Heart right ventricle (tissue), 16 donors: Measurements from ENCODE around the gene MON1A. TPM values are rescaled to one million over a fixed set of nuclear protein-coding genes. Genes with fewer than 3 reads are reported as not detected.

Experiments used
- ATAC-seq, 8 donors: fragments of 200-7000 bp; cut with Tn5 transposase; one replicate each; pipeline ENCODE4 v1.9.1; 2020; ENCODE audit warnings: mild to moderate bottlenecking in 8 of 8, moderate library complexity in 8 of 8, moderate number of reproducible peaks in 1 of 8
- DNase-seq, 2 donors: peaks; one replicate each; pipeline ENCODE4 v3.0.0-alpha.2; 2020
- H3K27ac ChIP-seq, 10 donors: fragments of 200-600 bp; sonication (generic) in 2 of 10; one replicate each; pipeline versions ENCODE4 v1.5.0 to v1.8.0; 2020 to 2022; ENCODE audit warnings: mild to moderate bottlenecking in 3 of 10
- H3K27me3 ChIP-seq, 7 donors: fragments of 200-600 bp; one replicate each; pipeline ENCODE4 v1.8.0; 2021 to 2022; ENCODE audit warnings: mild to moderate bottlenecking in 2 of 7
- H3K36me3 ChIP-seq, 9 donors: fragments of 200-600 bp; sonication (generic) in 1 of 9; one replicate each; pipeline versions ENCODE4 v1.5.0 to v1.8.0; 2020 to 2022; ENCODE audit warnings: mild to moderate bottlenecking in 2 of 9
- H3K4me1 ChIP-seq, 9 donors: fragments of 200-600 bp; sonication (generic) in 1 of 9; one replicate each; pipeline versions ENCODE4 v1.5.0 to v1.8.0; 2020 to 2022; ENCODE audit warnings: mild to moderate bottlenecking in 4 of 9
- H3K4me3 ChIP-seq, 10 donors: fragments of 200-600 bp; sonication (generic) in 2 of 10; one replicate each; pipeline versions ENCODE4 v1.5.0 to v1.8.0; 2020 to 2022; ENCODE audit warnings: mild to moderate bottlenecking in 7 of 10, moderate library complexity in 2 of 10
- H3K9me3 ChIP-seq, 11 donors: fragments of 200-600 bp in 10 of 11; sonication (generic) in 2 of 11; one replicate each; pipeline versions ENCODE4 v1.5.0 to v1.8.0; 2013 to 2022; ENCODE audit warnings: mild to moderate bottlenecking in 2 of 11, control low read depth in 1 of 11, moderate library complexity in 1 of 11
- WGBS, 2 donors: extraction: QIAGEN DNeasy Blood & Tissue Kit; methylation state at CpG; one replicate each; pipeline ENCODE4 v1.1.7; 2013; ENCODE audit warnings: inconsistent platforms in 1 of 2; 5-methylcytosine and 5-hydroxymethylcytosine counted together
- intact Hi-C, 10 donors: fragments of 100-400 bp; cut with DNase I; formaldehyde crosslinking; loops; one replicate each; pipeline versions ENCODE4 v1.11.1 to v1.14.2; 2022
- polyA plus RNA-seq, 2 donors: library from polyadenylated mRNA; stranded (reverse); fragments of 200-250 nt; gene quantifications; one replicate each; pipeline ENCODE4 v1.2.3, GENCODE V29; 2013
- total RNA-seq, 10 donors: library from RNA; stranded (reverse); fragmentation: NEBNext Ultra II Directional in 3 of 10; extraction: Animal tissue kit (Norgen Biotek cat#: 25700) in 3 of 10; gene quantifications; one replicate each; pipeline versions ENCODE4 v1.2.1 to v1.2.4, GENCODE V29; 2021 to 2023
- TF ChIP-seq, protein P1 (sequence below), 9 donors: fragments of 200-600 bp; sonication (generic) in 2 of 9; IDR thresholded peaks; one replicate each; pipeline versions ENCODE4 v1.5.0 to v1.8.0; 2021 to 2022; ENCODE audit warnings: antibody characterized with exemption in 9 of 9, mild to moderate bottlenecking in 5 of 9, moderate library complexity in 1 of 9
- donor health status: Arrhythmogenic right ventricular cardiomyopathy.
- donor health status: ischemic (EF 13 %, LVEDD 7.1; RV severe dilation, severe dysfunction).
- donor health status: healthy with polysubstance abuse.
- donor health status: DM: no; HTN: yes; CAD: no.
- donor health status: DM: no; HTN: no; CAD: no.
- donor health status: ischemic (EF 25% LVEDD 6.9; RV normal size, moderate dysfunction).
- donor health status: ischemic (EF 25% LVEDD 5.7; RV mildly dilated, moderate dysfunction).
- donor health status: healthy.
- donor health status: DM: yes; HTN: yes; CAD: no.
- donor health status: Ischemic cardiomyopathy.
- donor health status: ischemic (EF 35%, LVEDD 5.7; RV mildly dilated, moderate dysfunction).
- donor health status: nonischemic (EF 11% LVEDD 7.7; RV severe dilation, severe dysfunction).
- donor health status: DM: yes; HTN: yes; CAD: no.
- donor health status: PGD.
- donor health status: ischemic (EF 29% LVEDD 5.4; RV normal size, mild dysfunction).
- donor health status: nonischemic (EF 23%, LVEDD 6.1; RV moderate dilation, normal function).

Gene MON1A
- total and polyA plus RNA-seq, 12 donors: 5.3 to 10.6 (median 6.7) TPM

DNA sequence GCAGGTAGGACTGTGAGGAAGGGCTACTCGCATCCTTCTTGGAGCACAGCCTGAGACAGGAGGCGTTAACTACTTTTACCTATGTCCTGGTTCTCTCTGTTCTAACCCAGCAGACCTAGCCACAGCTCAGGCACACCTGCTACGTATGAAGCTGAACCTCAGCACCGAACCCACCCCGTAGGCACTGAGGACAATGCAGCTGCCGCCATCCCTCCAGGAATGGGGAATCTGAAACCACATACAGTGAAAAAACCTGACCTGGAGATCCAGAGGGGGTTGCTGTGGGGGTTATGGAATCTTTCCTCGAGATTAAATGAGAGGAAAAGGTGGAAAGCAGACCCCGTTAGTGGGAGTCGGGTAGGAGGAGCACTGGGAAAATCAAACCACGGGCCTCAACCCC lies 40.3 kb downstream of the MON1A start:
- Histone ChIP-seq H3K4me1 (peaks cover 0 to 6% (median 0%) of the 10 kb centered on the region in 9 donors), H3K9me3 (no peaks in the 10 kb centered on the region), H3K4me3 (no peak overlapping the region), H3K27ac (no peak overlapping the region), H3K27me3 (no peaks in the 10 kb centered on the region), H3K36me3 (no peaks in the 10 kb centered on the region)
- DNase-seq: no peak
- 83 to 84% methylated on average over 10 of the region's 10 CpGs for WGBS, 2 donors
- no peak for ATAC-seq
- intact Hi-C loops: no loop called here
- TF ChIP-seq, protein P1, sequence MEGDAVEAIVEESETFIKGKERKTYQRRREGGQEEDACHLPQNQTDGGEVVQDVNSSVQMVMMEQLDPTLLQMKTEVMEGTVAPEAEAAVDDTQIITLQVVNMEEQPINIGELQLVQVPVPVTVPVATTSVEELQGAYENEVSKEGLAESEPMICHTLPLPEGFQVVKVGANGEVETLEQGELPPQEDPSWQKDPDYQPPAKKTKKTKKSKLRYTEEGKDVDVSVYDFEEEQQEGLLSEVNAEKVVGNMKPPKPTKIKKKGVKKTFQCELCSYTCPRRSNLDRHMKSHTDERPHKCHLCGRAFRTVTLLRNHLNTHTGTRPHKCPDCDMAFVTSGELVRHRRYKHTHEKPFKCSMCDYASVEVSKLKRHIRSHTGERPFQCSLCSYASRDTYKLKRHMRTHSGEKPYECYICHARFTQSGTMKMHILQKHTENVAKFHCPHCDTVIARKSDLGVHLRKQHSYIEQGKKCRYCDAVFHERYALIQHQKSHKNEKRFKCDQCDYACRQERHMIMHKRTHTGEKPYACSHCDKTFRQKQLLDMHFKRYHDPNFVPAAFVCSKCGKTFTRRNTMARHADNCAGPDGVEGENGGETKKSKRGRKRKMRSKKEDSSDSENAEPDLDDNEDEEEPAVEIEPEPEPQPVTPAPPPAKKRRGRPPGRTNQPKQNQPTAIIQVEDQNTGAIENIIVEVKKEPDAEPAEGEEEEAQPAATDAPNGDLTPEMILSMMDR (IDR thresholded peaks at IDR 0.05): no peak

DNA sequence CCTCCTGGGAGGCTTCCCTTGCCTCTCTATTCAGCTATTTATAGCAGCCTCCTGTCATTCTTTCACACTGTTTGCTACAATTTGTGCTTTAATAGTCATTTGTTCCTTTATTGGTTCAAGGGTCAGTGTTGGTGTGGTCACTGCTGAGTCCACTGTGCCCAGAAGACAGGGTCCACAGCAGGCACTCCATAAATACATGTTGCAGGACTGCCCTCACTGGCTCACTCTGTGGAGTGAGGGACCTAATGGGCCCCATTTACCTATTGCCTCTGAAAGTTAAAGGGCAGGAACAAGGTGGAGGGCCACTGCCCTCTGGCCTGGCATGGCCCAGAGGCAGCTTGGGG lies 42.7 kb downstream of the MON1A start:
- Histone ChIP-seq H3K27me3 (no peaks in the 10 kb centered on the region), H3K9me3 (no peaks in the 10 kb centered on the region), H3K27ac (no peak overlapping the region), H3K4me3 (no peak overlapping the region), H3K36me3 (no peaks in the 10 kb centered on the region), H3K4me1 (peaks cover 6 to 16% (median 8%) of the 10 kb centered on the region in 9 donors)
- DNase-seq (no peak), ATAC-seq (no peak)
- intact Hi-C loops: no loop called here
- TF ChIP-seq, protein P1 (IDR thresholded peaks at IDR 0.05): no peak

DNA sequence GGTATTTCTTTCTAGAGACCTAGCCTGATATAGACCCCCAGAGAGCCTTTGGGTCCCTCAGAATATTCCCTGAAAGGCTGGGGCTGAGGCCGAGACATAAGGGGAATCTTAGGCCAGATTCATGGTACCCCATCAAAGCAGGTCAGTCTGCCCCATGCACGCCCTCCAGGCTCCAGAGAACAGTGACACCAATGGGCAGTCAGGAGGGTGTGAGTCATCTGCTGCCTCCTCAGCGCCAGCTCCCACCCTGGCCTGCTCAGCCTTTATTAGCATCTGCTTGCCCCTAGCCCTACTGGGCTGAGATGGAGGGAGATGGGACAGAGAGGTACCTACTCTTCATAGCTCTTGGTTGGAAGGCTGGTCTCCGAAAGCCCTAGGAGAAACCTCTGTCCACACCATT lies 45.6 kb downstream of the MON1A start:
- no peak for DNase-seq
- no peaks in the 10 kb centered on the region for H3K27me3 ChIP-seq
- H3K9me3 ChIP-seq: no peaks in the 10 kb centered on the region
- intact Hi-C loops: no loop called here
- ATAC-seq: no peak
- TF ChIP-seq, protein P1 (IDR thresholded peaks at IDR 0.05): no peak
- H3K27ac ChIP-seq: no peak overlapping the region
- no peak overlapping the region for H3K4me3 ChIP-seq
- H3K4me1 ChIP-seq: peaks cover 10 to 34% (median 24%) of the 10 kb centered on the region in 9 donors
- 84 to 95% methylated on average over 4 of the region's 4 CpGs for WGBS, 2 donors
- no peaks in the 10 kb centered on the region for H3K36me3 ChIP-seq

DNA sequence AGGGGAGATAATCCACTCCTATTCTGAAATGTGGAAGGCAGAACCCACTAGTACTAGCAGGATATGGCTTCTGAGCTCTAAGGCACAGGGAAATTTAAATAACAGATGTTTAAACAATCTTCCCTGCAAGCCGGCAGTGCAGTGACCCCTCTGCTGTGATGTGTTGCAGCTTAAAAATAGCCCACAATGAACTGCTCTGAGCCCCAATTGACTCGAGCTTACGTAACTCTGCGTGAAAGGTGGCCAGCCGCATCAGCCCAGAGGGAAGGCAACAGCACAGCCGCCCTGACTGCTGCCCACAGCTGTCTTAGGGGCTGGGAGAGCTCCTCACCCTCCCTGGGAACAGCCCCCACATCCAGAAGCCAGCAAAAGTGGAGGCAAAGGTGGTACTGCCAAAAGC lies 47.4 kb downstream of the MON1A start:
- H3K27me3 ChIP-seq: no peaks in the 10 kb centered on the region
- intact Hi-C loops: no loop called here
- peaks cover 10 to 34% (median 24%) of the 10 kb centered on the region in 9 donors for H3K4me1 ChIP-seq
- H3K36me3 ChIP-seq: no peaks in the 10 kb centered on the region
- no peaks in the 10 kb centered on the region for H3K9me3 ChIP-seq
- DNase-seq (peak; percentile 31 to 77), ATAC-seq (peak; percentile 51 to 95 (median 94))
- H3K27ac ChIP-seq: peak overlapping the region in 9 of 10 donors; percentile 3 to 87 (median 66)
- 16 to 21% methylated on average over 6 of the region's 6 CpGs for WGBS, 2 donors
- no peak overlapping the region for H3K4me3 ChIP-seq
- TF ChIP-seq, protein P1 (IDR thresholded peaks at IDR 0.05): no peak
